Aorta (tissue), 5 donors: Measurements from ENCODE around the gene AKT1. TPM values are rescaled to one million over a fixed set of nuclear protein-coding genes. Genes with fewer than 3 reads are reported as not detected.
"Not testable (repeated sequence)": the region's sequence is repeated elsewhere in the genome, so short reads cannot be mapped to it uniquely, and the experiment has no call there.

Experiments
- ATAC-seq: fragments of 200-7000 bp; cut with Tn5 transposase; one replicate; pipeline ENCODE4 v1.9.1; 2022; ENCODE audit warnings: moderate library complexity; ENCODE audit not compliant: low FRiP score
- DNase-seq, 2 donors: peaks; one replicate each; pipeline ENCODE4 v3.0.0-alpha.2; 2020
- H3K27ac ChIP-seq, 2 donors: one replicate each; pipeline ENCODE4 v1.5.1; 2013; ENCODE audit warnings: low read length in 2 of 2, mild to moderate bottlenecking in 2 of 2, moderate library complexity in 2 of 2, control low read depth in 1 of 2, inconsistent platforms in 1 of 2, low read depth in 1 of 2
- H3K27me3 ChIP-seq, 2 donors: one replicate each; pipeline ENCODE4 v1.6.1; 2013; ENCODE audit warnings: control low read depth in 1 of 2, low read length in 1 of 2, mild to moderate bottlenecking in 1 of 2, moderate library complexity in 1 of 2; ENCODE audit not compliant: insufficient read depth in 2 of 2, control insufficient read depth in 1 of 2
- H3K36me3 ChIP-seq, 2 donors: one replicate each; pipeline ENCODE4 v1.6.1; 2013; ENCODE audit warnings: control low read depth in 1 of 2, low read length in 1 of 2, mild to moderate bottlenecking in 1 of 2; ENCODE audit not compliant: insufficient read depth in 2 of 2, control insufficient read depth in 1 of 2
- H3K4me1 ChIP-seq, 2 donors: one replicate each; pipeline ENCODE4 v1.6.1; 2013; ENCODE audit warnings: low read length in 2 of 2, control low read depth in 1 of 2, mild to moderate bottlenecking in 1 of 2, moderate library complexity in 1 of 2; ENCODE audit not compliant: insufficient read depth in 2 of 2, control insufficient read depth in 1 of 2
- H3K4me3 ChIP-seq, 2 donors: one replicate each; pipeline ENCODE4 v1.5.1; 2013; ENCODE audit warnings: low read length in 2 of 2, control low read depth in 1 of 2, mild to moderate bottlenecking in 1 of 2
- H3K9me3 ChIP-seq: one replicate; pipeline ENCODE4 v1.6.1; 2013; ENCODE audit warnings: mild to moderate bottlenecking, low read length; ENCODE audit not compliant: control insufficient read depth
- WGBS, 2 donors: extraction: QIAGEN DNeasy Blood & Tissue Kit; methylation state at CpG; one replicate each; pipeline ENCODE4 v1.1.7; 2013; 5-methylcytosine and 5-hydroxymethylcytosine counted together
- intact Hi-C, 2 donors: fragments of 100-400 bp; cut with DNase I; formaldehyde crosslinking; loops; one replicate each; pipeline versions ENCODE4 v1.14.2 to v1.15.0; 2022
- long read RNA-seq, 2 donors: library from polyadenylated mRNA; unstranded; transcript quantifications; one replicate each; pipeline ENCODE4 v2.0.0, GENCODE V29; 2020 to 2021
- polyA plus RNA-seq, 2 donors: library from polyadenylated mRNA; stranded (reverse); fragments of 200-250 nt; gene quantifications; one replicate each; pipeline ENCODE4 v1.2.3, GENCODE V29; 2013
- total RNA-seq, 2 donors: library from RNA; stranded (reverse); fragmentation: NEBNext Ultra II Directional; extraction: Animal tissue kit (Norgen Biotek cat#: 25700); gene quantifications; one replicate each; pipeline ENCODE4 v1.2.1, GENCODE V29; 2021
- donor health status: healthy with polysubstance abuse.
- donor health status: Bipolar disorder and iron deficiency.
- donor health status: DM: no; HTN: no; CAD: no.
- donor health status: DM: no; HTN: no; CAD: no.
- donor health status: DM: yes; HTN: yes; CAD: no.

Gene AKT1
- total RNA-seq, result 100 to 1,000 TPM; 124 to 154 TPM
- 100 to 1,000 TPM in 1 of 2 donors, 10 to 100 TPM in 1; 93.2 to 118 TPM for polyA plus RNA-seq
- long read RNA-seq, donor 1, transcript AKT1-205 (6 exons, 2,830 nt), result major isoform, 32 of 122 reads
- long read RNA-seq, donor 1, partial matches to known transcripts, result 68 of 122 reads
- long read RNA-seq, donor 1, other reads (novel, unspliced or antisense), result 13 of 122 reads
- long read RNA-seq, donor 2, transcript AKT1-205 (6 exons, 2,830 nt), result minor isoform, 5 of 323 reads
- long read RNA-seq, donor 2, transcript AKT1-203 (14 exons, 2,710 nt), result major isoform, 232 of 323 reads
- long read RNA-seq, donor 2, transcript AKT1-201 (15 exons, 2,866 nt), result minor isoform, 5 of 323 reads
- long read RNA-seq, donor 2, transcript AKT1-220 (15 exons, 2,742 nt), result minor isoform, 13 of 323 reads
- long read RNA-seq, donor 2, partial matches to known transcripts, result 18 of 323 reads
- long read RNA-seq, donor 2, other reads (novel, unspliced or antisense), result 46 of 323 reads

DNA sequence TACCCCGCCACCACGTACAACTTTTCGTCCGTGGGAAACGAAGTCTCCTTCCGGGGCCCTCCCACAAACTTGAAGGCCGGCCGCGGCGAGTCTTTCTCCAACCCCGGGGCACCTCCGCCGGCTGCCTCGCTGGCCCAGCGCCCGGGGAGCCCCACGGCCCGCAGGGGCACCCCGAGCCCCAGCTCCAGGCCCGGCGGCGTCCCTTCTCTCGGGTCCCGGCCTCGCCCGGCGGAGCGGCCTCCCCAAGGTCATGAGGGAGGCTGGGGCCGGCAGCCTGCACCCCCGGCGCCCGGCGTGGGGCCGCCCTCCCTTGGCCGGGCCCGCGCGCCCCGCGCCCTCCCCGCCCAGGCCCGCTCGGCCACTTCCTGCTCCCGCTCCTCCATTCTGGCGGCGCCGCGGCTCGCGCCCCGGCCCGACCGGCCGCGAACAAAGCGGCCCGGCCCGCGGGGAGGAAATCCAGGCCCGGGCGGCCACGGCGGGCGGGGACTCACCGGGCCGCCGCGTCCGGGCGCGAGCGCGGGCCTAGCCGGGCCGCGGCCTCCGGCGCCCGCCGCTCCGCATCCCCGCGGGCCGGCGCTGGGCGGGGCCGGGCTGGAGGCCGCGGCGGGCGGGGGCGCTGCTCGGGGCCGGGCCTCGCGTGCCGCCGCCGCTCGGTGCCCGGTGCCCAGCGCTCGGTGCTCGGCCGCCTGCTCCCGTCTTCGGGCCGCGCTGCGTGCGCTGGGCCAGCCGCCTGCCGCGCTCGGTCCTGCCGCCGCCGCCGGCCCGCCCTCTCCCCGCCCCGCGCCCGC, at the start of gene AKT1:
Gene AKT1 (minus strand): TSS at position 756 of the 788 bp plus-strand sequence. CDS start 3,105 bp downstream, outside the sequence.
- no peak for DNase-seq
- no peaks in the 10 kb centered on the region for H3K36me3 ChIP-seq
- H3K27ac ChIP-seq, result peak within 1 kb of the TSS in 1 of 2 donors; percentile 43
- intact Hi-C loops, result loop anchor here in 1 of 2 donors (1.0 kb wide), 1 partner anchor 28 kb away; no protein-coding TSS in a partner anchor
- no peak for ATAC-seq
- H3K27me3 ChIP-seq, result no peaks in the 10 kb centered on the region
- H3K4me1 ChIP-seq, result peaks cover 0 to 7% of the 10 kb centered on the region in 2 donors
- WGBS, 2 donors, result 0 to 1% methylated on average over 36 to 123 of the region's 124 CpGs
- H3K9me3 ChIP-seq, result no peaks in the 10 kb centered on the region
- peak within 1 kb of the TSS; percentile 78 to 89 for H3K4me3 ChIP-seq

DNA sequence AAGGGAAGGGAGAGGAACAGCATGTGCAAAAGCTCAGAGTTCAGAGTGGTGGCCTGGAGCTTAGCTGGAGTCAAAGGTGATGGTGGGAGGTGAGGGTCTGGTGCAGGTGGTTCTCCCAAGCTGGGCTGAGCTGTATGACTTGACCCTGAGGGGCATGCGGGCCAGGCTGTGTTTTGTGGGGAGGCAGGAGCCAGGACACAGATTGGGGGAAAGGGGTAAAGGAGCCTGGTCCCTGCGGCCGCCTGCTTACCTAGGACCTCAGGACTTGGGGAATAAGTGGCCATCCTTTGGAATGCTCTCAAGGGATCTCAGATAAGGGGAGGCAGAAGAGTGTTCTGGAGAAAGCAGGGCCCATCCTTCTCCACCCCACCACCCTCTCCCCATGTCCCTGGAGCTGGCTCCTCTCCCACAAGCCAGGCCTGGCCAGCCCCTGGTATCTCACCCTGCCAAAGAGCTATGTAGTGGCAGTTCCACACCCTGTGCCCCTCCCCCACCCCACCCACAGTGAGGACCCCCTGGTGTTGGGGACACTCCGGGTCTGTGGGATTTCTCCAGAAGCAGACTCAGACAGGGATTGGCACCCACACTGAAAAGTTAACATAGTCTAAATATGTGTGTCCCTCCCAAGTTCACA, 49.6 kb upstream of the AKT1 start:
- no peak overlapping the region for H3K27ac ChIP-seq
- WGBS, 2 donors, result 91 to 95% methylated on average over 4 of the region's 4 CpGs
- peaks cover 0 to 2% of the 10 kb centered on the region in 2 donors for H3K4me1 ChIP-seq
- no peak for DNase-seq
- H3K36me3 ChIP-seq, result no peaks in the 10 kb centered on the region
- no peak overlapping the region for H3K4me3 ChIP-seq
- H3K9me3 ChIP-seq, result no peaks in the 10 kb centered on the region
- ATAC-seq, result no peak
- H3K27me3 ChIP-seq, result no peaks in the 10 kb centered on the region
- intact Hi-C loops, result no loop called here

DNA sequence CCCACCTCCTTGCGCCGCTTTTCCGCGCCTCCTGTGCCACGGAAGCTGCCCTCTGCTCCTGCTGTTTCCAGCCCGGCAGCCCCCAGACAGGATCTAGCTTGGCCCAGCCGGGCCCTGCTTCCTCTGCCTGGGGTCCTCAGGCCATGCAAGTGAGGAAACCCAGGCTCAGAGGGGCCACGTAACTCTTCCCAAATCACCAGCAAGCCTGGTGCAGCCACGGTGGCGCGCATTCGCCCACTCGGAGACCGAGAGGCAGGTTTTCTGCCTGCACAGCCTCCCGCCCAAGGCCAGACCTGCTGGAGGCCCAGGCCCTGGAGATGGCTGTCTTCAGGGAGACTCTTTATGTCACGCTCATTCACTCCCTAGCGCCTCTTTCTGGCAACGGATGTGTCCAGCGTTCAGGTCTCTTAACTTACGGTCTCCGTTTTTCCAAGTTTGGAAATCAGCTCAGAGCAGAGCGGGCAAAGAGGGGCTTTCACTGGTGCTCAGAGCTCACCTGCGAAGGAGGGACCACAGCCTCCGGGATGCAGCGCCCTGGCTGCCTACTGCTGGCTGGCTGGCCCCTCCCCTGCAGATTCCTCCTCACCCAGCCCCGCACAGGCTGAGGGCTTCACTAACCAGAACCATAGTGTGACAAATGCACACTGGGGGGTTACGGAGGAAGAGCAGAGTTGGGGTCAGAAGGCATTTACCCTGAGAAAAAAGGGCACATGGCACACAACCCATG, 48.9 kb upstream of the AKT1 start:
- Histone ChIP-seq H3K4me3 (no peak overlapping the region), H3K27me3 (no peaks in the 10 kb centered on the region)
- intact Hi-C loops, result no loop called here

DNA sequence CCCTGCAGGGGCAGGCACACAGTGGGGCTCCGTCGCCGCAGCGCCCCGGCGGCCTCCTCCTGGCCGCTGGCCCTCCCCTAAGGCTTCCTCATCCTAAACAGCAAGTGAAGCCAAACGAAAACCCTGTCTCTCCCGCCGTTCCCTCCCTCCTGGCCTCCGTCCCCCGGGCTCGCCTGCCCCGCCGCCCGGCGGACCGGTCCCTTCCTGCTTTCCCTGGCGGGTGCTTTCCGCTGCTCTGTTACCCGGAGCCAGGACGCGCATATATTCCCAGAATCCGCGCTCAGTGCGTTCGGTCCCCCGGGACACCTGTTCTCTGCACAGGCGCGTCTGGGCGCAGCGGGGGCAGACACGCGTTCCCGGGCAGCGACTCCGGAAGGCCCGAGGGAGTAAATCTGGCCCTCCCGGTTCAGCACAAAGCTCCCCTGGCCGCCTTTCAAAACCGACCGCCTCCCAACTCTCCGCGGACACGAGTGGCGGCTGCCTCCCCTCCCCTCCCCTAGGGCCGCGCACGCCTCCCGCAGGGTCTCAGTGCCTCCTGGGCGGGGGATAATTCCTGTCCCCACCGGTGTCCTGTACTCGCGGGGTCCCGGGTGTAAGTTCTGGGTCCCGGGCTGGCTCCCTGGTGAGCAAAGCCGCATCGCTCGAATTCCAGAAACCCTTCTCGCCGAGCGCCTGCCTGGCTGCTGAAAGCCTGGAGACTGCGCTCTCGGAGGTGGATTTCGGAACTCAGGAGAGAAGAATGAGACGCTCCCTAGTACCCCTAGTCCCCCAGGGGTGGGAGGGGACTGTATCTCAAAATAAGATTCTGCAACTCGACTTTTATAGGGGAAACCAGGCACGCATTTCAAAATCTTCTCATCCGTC, 48.1 kb upstream of the AKT1 start:
- peaks cover 0 to 2% of the 10 kb centered on the region in 2 donors for H3K4me1 ChIP-seq
- peak in 1 of 2 donors; percentile 78 for DNase-seq
- H3K9me3 ChIP-seq, result no peaks in the 10 kb centered on the region
- no peaks in the 10 kb centered on the region for H3K36me3 ChIP-seq
- WGBS, 2 donors, result 1% methylated on average over 69 of the region's 69 CpGs
- intact Hi-C loops, result no loop called here
- ATAC-seq, result peak; percentile 74
- H3K27ac ChIP-seq, result no peak overlapping the region
- H3K4me3 ChIP-seq, result peak overlapping the region in 1 of 2 donors; percentile 29
- H3K27me3 ChIP-seq, result no peaks in the 10 kb centered on the region

More for the DNA sequence above, 48.9 kb upstream of the AKT1 start:
- H3K27ac ChIP-seq, result no peak overlapping the region
- peak; percentile 27 for ATAC-seq
- H3K4me1 ChIP-seq, result peaks cover 0 to 2% of the 10 kb centered on the region in 2 donors
- 7% methylated on average over 27 of the region's 27 CpGs for WGBS, 2 donors
- no peaks in the 10 kb centered on the region for H3K36me3 ChIP-seq
- DNase-seq, result peak in 1 of 2 donors; percentile 77
- H3K9me3 ChIP-seq, result no peaks in the 10 kb centered on the region

DNA sequence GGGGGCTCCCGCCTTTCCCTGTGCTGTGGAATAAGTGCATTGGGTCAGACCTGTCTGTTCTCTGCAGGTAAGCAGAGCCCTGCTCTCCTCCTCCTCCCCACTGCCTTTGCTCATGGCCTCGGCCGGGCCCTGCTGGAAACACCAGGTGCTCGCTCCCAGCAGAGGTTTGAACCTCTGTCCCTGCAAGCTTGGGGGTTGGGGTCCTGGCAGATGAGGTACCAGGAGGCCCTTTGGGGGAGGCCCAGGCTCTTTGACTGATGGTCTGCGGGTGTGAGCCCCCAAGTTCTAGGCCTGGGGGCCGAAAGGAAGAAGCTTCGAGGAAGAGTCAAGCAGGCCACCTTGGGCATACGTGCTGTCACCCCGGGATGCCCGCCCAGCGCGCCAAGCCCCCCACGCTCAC, 47.5 kb upstream of the AKT1 start:
- intact Hi-C loops, result no loop called here
- ATAC-seq (no peak), DNase-seq (no peak)
- no peaks in the 10 kb centered on the region for H3K27me3 ChIP-seq
- no peaks in the 10 kb centered on the region for H3K36me3 ChIP-seq
- peaks cover 0 to 2% of the 10 kb centered on the region in 2 donors for H3K4me1 ChIP-seq
- WGBS, 2 donors, result 38 to 41% methylated on average over 13 of the region's 13 CpGs
- H3K27ac ChIP-seq, result no peak overlapping the region
- no peaks in the 10 kb centered on the region for H3K9me3 ChIP-seq
- no peak overlapping the region for H3K4me3 ChIP-seq

DNA sequence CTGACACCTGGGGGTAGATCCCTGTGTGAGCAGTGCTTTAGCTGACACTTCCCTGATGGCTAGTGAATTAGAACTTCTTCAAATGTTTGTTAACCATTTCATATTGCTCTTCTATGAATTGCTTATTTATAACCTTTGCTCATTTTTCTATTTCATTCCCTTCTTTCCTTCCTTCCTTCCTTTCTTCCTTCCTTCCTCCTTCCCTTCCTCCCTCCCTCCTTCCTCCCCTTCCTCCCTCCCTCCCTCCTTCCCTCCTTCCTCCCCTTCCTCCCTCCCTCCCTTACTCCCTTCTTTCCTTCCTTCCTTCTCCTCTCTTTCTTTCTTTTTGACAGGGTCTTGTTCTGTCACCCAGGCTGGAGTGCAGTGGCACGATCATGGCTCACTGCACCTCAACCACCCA, 46.2 kb upstream of the AKT1 start:
- no peak for DNase-seq
- no peaks in the 10 kb centered on the region for H3K27me3 ChIP-seq
- WGBS, 2 donors, result 78 to 84% methylated on average over 1 of the region's 1 CpG
- H3K9me3 ChIP-seq, result no peaks in the 10 kb centered on the region
- H3K4me3 ChIP-seq, result no peak overlapping the region
- H3K4me1 ChIP-seq, result peaks cover 0 to 2% of the 10 kb centered on the region in 2 donors
- no peaks in the 10 kb centered on the region for H3K36me3 ChIP-seq
- intact Hi-C loops, result no loop called here
- H3K27ac ChIP-seq, result no peak overlapping the region
- ATAC-seq, result no peak

DNA sequence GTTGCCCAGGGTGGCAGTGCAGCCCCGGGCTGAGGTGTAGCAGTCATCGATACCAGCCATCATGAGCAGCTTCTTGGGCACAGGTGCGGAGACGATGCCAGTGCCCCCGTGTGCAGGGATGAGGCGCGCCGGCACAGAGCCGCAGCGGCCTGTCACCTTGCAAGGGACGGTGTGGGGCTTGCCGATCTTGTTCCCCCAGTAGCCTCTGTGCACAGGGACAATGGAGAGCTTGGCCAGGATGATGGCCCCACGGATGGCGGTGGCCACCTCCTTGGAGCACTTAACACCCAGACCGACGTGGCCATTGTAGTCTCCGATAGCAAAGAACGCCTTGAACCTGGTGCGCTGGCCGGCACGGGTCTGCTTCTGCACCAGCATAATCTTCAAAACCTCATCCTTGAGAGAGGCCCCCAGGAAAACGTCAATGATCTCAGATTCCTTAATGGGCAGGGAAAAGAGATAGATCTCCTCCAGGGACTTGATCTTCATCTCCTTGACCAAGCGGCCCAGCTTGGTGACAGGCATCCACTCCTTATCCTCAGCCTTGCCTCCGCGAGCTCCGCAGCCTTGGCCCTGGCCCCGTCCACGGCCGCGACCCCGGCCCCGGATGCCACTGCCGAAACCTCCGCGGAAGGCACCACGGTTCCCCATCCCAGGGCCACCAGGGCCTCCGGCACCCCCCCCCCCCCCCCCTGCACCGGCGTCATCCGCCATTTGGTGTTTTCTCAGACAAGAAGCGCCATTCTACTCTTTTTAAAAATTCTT, 40.8 kb upstream of the AKT1 start:
- intact Hi-C loops, ATAC-seq: not testable (repeated sequence)
- WGBS, 2 donors, result 91% methylated on average over 36 to 41 of the region's 41 CpGs

More for the DNA sequence above, 40.8 kb upstream of the AKT1 start:
- H3K27ac ChIP-seq, DNase-seq, H3K4me1 ChIP-seq, H3K36me3 ChIP-seq, H3K27me3 ChIP-seq, H3K4me3 ChIP-seq, H3K9me3 ChIP-seq: not testable (repeated sequence)
